IMR-90 (cell line): Measurements from ENCODE around the gene SYNGR4.

Experiments used
- BHLHE40 ChIP-seq: fragments of 150-350 bp; IDR thresholded peaks from 2 replicates; pipeline ENCODE4 v1.6.1; 2016; ENCODE audit warnings: mild to moderate bottlenecking, low read depth, low read length
- CEBPB ChIP-seq: IDR thresholded peaks from 2 replicates; pipeline ENCODE4 v1.6.1; 2012; ENCODE audit warnings: low read depth, low read length, improper control_type of control experiment
- CHD1 ChIP-seq: IDR thresholded peaks from 2 replicates; pipeline ENCODE4 v1.6.1; 2012; ENCODE audit warnings: low read depth, low read length, improper control_type of control experiment
- CTCF ChIP-seq: conservative IDR thresholded peaks from 2 replicates; pipeline ENCODE4 v1.5.1; 2012; ENCODE audit warnings: mild to moderate bottlenecking, low read depth, low read length, improper control_type of control experiment
- MAFK ChIP-seq: IDR thresholded peaks from 2 replicates; pipeline ENCODE4 v1.6.1; 2012; ENCODE audit warnings: low read depth, low read length, improper control_type of control experiment
- MXI1 ChIP-seq: IDR thresholded peaks from 2 replicates; pipeline ENCODE4 v1.6.1; 2012; ENCODE audit warnings: low read depth, mild to moderate bottlenecking, low read length, moderate library complexity, borderline replicate concordance
- POLR2A ChIP-seq: IDR thresholded peaks from 2 replicates; pipeline ENCODE4 v1.6.1; 2012; ENCODE audit warnings: mild to moderate bottlenecking, low read depth, low read length

- TF ChIP-seq CTCF (no peak), BHLHE40 (no peak), CEBPB (no peak), MXI1 (no peak), CHD1 (no peak), POLR2A (no peak), MAFK (no peak)
Measured at GRCh38 chr19:48415395-48415794, 51.2 kb downstream of the SYNGR4 start.
